ENCODE measurements around the gene LPA.
"Not testable (repeated sequence)": the region's sequence is repeated elsewhere in the genome, so short reads cannot be mapped to it uniquely, and the experiment has no call there.

DNA sequence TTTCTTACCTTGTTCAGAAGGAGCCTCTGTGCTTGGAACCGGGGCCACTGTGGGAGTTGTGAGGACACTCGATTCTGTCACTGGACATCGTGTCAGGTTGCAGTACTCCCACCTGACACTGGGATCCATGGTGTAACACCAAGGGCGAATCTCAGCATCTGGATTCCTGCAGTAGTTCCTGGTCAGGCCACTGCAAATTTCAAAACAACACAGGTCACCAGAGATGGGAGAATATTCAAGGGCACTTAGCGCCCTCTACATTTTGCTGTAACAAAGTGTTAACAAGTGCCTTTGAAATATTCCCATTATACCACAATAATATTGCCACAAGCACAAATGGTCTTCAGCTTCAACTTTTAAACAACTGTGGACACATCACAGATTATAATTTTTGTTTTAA, 85.6 kb downstream of the LPA start:
- TF ChIP-seq CTCF (IDR thresholded peaks at IDR 0.05; ENCODE audit: borderline replicate concordance, extremely low read depth, low read length, poor library complexity, severe bottlenecking); EZH2 (IDR thresholded peaks at IDR 0.05; ENCODE audit: borderline replicate concordance, low read depth, low read length, severe bottlenecking): not testable (repeated sequence)
